ENCODE data around the gene SDHB.

The SDHB gene

DNA sequence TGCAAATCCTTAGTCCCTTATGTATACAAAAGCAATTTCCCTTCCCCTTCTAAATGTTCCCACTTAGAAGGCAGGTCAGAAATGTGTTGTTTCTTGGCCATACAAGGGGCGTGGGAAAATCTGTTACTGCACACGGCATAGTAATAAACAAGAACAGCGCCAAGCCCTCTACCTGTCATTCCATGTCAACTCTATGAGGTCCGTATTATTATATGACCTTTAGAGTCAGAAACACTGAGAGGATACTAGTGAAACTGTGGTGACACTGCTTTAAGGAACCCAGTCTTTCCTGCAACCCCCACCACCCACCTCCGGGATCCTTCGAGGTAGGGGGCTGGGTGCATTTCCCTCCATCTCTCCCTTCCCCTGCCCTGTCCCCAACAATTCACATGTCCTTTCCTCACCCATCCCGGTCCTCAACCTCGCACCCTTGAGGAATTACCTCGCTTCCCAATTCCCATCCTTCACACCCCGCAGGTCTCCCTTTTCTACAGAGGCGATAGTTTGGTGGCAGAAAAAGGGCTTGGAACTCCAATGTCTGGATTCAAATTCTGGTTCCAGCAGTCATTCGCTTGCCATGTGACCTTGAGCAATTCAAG lies 647 bp downstream of the SDHB start:
- peaks cover 6% of the 10 kb centered on the region for H3K27me3 Mint-ChIP-seq
- peak overlapping the region; percentile 96 for H3K27ac Mint-ChIP-seq (ENCODE audit: low read depth)
- H3K36me3 Mint-ChIP-seq (ENCODE audit: insufficient read depth), result peaks cover 26% of the 10 kb centered on the region
- H3K4me3 Mint-ChIP-seq, result peak overlapping the region; percentile 98
- DNase-seq (ENCODE audit: low spot score in 2 of 2) (no peak), ATAC-seq (replicated peaks; ENCODE audit: extremely low read depth, poor library complexity, severe bottlenecking) (no peak)
- H3K9me3 Mint-ChIP-seq, result no peaks in the 10 kb centered on the region
- H3K4me1 Mint-ChIP-seq, result peaks cover 20% of the 10 kb centered on the region

DNA sequence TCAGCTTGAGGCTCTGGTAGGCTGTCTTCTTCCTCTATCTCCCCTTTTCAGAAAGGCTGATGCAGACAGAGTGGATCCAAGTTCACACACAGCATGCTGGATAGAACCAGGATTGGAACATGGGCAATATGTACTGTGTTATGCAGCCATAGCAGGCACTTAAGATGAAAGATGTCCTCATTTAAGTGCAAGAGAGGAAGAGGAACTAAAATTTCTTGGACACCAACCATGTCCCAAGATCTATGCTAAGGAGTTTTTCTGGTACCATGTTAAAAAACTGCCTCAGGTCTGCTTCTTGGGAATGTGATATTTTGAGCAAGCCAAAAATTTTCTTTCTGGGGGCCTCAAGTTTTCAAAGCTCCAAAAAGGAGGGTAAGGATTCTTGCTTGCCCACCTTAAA lies 1.2 kb downstream of the SDHB start:
- Mint-ChIP-seq H3K4me3 (peak overlapping the region; percentile 98), H3K27ac (ENCODE audit: low read depth) (no peak overlapping the region), H3K36me3 (ENCODE audit: insufficient read depth) (peaks cover 28% of the 10 kb centered on the region), H3K9me3 (no peaks in the 10 kb centered on the region), H3K27me3 (peaks cover under 1% of the 10 kb centered on the region), H3K4me1 (peaks cover 25% of the 10 kb centered on the region)
- ATAC-seq (replicated peaks; ENCODE audit: extremely low read depth, poor library complexity, severe bottlenecking) (no peak), DNase-seq (ENCODE audit: low spot score in 2 of 2) (no peak)

DNA sequence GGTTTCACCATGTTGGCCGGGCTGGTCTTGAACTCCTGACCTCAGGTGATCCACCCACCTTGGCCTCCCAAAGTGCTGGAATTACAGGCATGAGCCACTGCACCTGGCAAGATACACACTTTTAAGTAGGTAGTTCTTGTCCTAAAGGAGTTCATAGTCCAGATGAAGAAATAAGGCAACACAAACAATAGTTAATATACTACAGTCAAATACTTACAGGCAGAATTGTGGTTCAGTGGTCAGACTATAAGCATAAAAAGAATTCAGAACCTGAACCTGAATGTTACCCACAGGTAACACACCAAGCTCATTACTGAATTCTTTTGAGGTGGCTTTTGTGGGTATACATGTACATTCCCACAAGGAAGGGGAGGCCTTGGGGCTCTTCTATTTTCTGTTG lies 1.8 kb downstream of the SDHB start:
- ATAC-seq (replicated peaks; ENCODE audit: extremely low read depth, poor library complexity, severe bottlenecking) (no peak), DNase-seq (ENCODE audit: low spot score in 2 of 2) (no peak)
- Mint-ChIP-seq H3K27me3 (no peaks in the 10 kb centered on the region), H3K4me1 (peaks cover 25% of the 10 kb centered on the region), H3K27ac (ENCODE audit: low read depth) (no peak overlapping the region), H3K4me3 (no peak overlapping the region), H3K9me3 (no peaks in the 10 kb centered on the region), H3K36me3 (ENCODE audit: insufficient read depth) (peaks cover 30% of the 10 kb centered on the region)

DNA sequence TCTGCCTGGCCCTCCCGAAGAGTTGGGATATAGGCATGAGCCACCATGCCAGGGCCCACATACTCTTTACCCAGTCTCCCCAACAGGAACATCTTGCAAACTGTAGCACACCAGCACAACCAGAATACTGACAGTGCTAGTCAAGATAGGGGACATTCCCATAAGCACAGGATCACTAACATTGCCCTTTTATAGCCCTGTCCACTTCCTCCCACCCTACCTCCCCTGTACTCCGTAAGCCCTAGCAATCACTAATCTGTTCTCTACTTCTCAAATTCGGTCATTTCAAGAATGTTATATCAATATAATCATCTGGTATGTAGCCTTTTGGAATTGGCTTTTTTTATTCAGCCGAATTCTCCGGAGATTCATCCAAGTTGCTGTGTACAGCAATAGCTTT lies 5.9 kb downstream of the SDHB start:
- DNase-seq (ENCODE audit: low spot score in 2 of 2) (no peak), ATAC-seq (replicated peaks; ENCODE audit: extremely low read depth, poor library complexity, severe bottlenecking) (no peak)
- H3K27me3 Mint-ChIP-seq, result no peaks in the 10 kb centered on the region
- no peaks in the 10 kb centered on the region for H3K9me3 Mint-ChIP-seq
- H3K4me1 Mint-ChIP-seq, result peaks cover 12% of the 10 kb centered on the region
- H3K27ac Mint-ChIP-seq (ENCODE audit: low read depth), result no peak overlapping the region
- H3K36me3 Mint-ChIP-seq (ENCODE audit: insufficient read depth), result peaks cover 38% of the 10 kb centered on the region
- no peak overlapping the region for H3K4me3 Mint-ChIP-seq

DNA sequence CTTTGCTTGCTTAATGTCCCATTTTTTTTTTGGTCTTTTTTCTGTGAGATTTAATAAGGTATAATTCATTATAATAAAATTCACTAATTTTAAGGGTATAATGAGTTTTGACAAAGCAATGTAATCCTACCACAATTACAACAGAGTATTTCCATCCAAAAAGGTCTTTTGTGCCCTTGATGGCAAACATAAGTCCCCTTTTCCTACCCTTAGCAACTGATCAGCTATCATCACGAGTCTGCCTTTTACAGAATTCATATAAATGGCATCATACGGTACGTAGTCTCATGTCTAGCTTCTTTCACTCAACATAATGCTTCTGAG lies 7.5 kb downstream of the SDHB start:
- Mint-ChIP-seq H3K4me1 (peaks cover 10% of the 10 kb centered on the region), H3K9me3 (no peaks in the 10 kb centered on the region), H3K4me3 (no peak overlapping the region), H3K27me3 (no peaks in the 10 kb centered on the region), H3K27ac (ENCODE audit: low read depth) (no peak overlapping the region), H3K36me3 (ENCODE audit: insufficient read depth) (peaks cover 47% of the 10 kb centered on the region)
- no peak for ATAC-seq (replicated peaks; ENCODE audit: extremely low read depth, poor library complexity, severe bottlenecking)
- no peak for DNase-seq (ENCODE audit: low spot score in 2 of 2)

DNA sequence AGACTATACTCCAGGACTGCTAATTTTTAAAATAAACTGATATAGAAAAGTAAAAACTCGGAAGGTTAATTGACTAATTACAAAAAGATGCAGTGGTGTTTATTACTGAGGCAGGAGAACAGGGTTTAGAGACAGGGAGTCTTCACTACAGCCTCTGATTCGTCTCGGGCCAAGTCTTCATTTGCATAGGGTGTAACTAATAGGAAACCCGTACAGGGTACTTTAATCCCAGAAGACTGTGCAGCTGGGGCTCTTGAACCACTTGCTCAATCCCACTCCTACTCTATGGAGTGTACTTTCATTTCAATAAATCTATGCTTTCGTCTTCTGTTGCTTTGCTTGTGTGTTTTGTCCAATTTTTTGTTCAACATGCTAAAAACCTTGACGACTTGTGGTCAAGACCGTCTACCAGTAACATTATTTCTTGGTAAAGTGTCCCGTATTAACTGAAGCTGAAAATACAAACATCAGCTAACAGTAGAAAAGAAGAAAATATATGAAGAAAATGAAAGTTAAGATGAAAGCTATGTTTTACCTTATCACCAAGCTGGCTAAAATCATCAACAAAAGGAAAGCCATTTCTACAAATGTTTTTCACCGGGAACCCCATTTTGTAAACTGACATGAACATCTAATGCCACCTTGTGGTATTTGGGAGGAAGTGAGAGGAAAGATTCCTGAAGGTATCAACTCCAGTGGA lies 8.0 kb downstream of the SDHB start:
- H3K4me3 Mint-ChIP-seq, result no peak overlapping the region
- H3K36me3 Mint-ChIP-seq (ENCODE audit: insufficient read depth), result peaks cover 45% of the 10 kb centered on the region
- no peak for DNase-seq (ENCODE audit: low spot score in 2 of 2)
- no peaks in the 10 kb centered on the region for H3K9me3 Mint-ChIP-seq
- H3K27me3 Mint-ChIP-seq, result no peaks in the 10 kb centered on the region
- H3K4me1 Mint-ChIP-seq, result peaks cover 6% of the 10 kb centered on the region
- no peak for ATAC-seq (replicated peaks; ENCODE audit: extremely low read depth, poor library complexity, severe bottlenecking)
- no peak overlapping the region for H3K27ac Mint-ChIP-seq (ENCODE audit: low read depth)

DNA sequence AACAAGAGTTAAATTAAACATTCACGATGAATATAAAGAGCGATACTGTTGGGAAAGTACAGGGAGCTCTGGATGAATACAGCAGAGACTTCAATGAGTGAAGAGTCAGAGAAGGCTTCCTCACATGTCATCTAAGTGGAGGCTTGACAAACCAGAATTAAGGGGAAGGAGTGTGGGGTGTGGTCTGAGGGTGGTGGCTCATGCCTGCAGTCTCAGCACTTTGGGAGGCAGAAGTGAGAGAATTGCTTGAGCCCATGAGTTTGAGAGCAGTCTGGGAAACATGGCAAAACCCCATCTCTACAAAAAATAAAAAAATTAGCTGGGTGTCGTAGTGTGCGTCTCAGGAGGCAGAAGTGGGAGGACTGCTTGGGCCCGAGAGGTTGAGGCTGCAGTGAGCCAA lies 8.7 kb downstream of the SDHB start:
- H3K27ac Mint-ChIP-seq (ENCODE audit: low read depth), result no peak overlapping the region
- DNase-seq (ENCODE audit: low spot score in 2 of 2), result no peak
- peaks cover 43% of the 10 kb centered on the region for H3K36me3 Mint-ChIP-seq (ENCODE audit: insufficient read depth)
- H3K27me3 Mint-ChIP-seq, result no peaks in the 10 kb centered on the region
- H3K4me3 Mint-ChIP-seq, result no peak overlapping the region
- peaks cover 6% of the 10 kb centered on the region for H3K4me1 Mint-ChIP-seq
- no peak for ATAC-seq (replicated peaks; ENCODE audit: extremely low read depth, poor library complexity, severe bottlenecking)
- H3K9me3 Mint-ChIP-seq, result no peaks in the 10 kb centered on the region

DNA sequence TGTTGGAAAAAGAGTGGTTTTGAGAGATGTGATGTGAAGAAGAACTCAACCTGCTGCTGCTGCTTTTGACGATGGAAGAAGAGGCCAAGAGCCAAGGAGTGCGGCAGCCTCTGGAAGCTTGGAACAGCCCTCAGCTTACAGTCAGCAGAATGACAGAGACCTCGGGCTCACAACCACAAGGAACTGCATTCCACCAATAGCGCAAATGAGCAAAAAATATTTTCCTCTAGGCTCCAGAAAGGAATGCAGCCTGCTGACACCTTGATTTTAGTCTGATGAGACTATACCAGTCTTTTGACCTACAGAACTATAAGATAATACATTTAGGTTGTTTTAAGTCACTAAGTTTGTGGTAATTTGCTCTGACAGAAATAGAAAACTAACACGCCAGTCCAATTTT lies 10.2 kb downstream of the SDHB start:
- H3K4me1 Mint-ChIP-seq, result peaks cover 6% of the 10 kb centered on the region
- no peak overlapping the region for H3K27ac Mint-ChIP-seq (ENCODE audit: low read depth)
- H3K9me3 Mint-ChIP-seq, result no peaks in the 10 kb centered on the region
- H3K36me3 Mint-ChIP-seq (ENCODE audit: insufficient read depth), result peaks cover 42% of the 10 kb centered on the region
- no peak overlapping the region for H3K4me3 Mint-ChIP-seq
- ATAC-seq (replicated peaks; ENCODE audit: extremely low read depth, poor library complexity, severe bottlenecking), result no peak
- H3K27me3 Mint-ChIP-seq, result no peaks in the 10 kb centered on the region
- no peak for DNase-seq (ENCODE audit: low spot score in 2 of 2)

DNA sequence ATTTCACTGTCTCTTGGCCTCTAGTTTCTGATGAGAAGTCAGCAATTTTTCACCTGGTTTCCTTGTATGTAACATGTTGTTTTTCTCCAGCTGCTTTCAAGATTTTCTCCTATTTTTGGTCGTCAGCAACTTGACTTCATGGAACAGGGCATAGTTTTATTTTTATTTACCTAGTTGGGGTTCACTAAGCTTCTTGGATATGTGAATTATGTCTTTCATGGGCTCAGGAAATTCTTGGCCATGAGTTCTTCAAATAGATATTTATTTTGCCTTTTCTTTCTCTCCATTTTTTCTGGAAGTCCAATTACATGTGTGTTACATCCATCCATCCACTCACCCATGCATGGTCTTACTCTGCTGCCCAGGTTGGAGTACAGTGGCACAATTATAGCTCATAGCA lies 13.7 kb downstream of the SDHB start:
- ATAC-seq (replicated peaks; ENCODE audit: extremely low read depth, poor library complexity, severe bottlenecking), result no peak
- no peak for DNase-seq (ENCODE audit: low spot score in 2 of 2)
- H3K9me3 Mint-ChIP-seq, result no peaks in the 10 kb centered on the region
- peaks cover 44% of the 10 kb centered on the region for H3K36me3 Mint-ChIP-seq (ENCODE audit: insufficient read depth)
- no peak overlapping the region for H3K27ac Mint-ChIP-seq (ENCODE audit: low read depth)
- H3K4me1 Mint-ChIP-seq, result peaks cover 6% of the 10 kb centered on the region
- no peak overlapping the region for H3K4me3 Mint-ChIP-seq
- no peaks in the 10 kb centered on the region for H3K27me3 Mint-ChIP-seq

DNA sequence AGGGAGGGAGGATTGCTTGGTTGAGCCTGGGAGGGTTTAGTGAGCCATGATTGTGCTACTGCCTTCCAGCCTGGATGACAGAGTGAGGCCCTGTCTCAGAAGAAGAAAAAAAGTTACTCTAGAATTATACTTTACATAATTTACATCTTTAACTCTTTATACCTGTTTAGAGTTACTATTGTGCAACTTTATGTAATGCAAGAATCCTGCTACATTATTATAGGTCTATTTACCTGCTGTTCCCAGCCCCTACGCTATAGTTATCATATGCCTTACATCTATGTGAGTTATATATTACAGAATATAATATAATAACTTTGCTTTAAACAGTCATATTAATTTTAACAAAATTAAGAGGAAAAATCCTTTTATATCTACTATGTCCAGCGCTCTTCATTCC lies 14.3 kb downstream of the SDHB start:
- no peaks in the 10 kb centered on the region for H3K27me3 Mint-ChIP-seq
- ATAC-seq (replicated peaks; ENCODE audit: extremely low read depth, poor library complexity, severe bottlenecking) (no peak), DNase-seq (ENCODE audit: low spot score in 2 of 2) (no peak)
- H3K4me1 Mint-ChIP-seq, result peaks cover 6% of the 10 kb centered on the region
- no peak overlapping the region for H3K27ac Mint-ChIP-seq (ENCODE audit: low read depth)
- no peak overlapping the region for H3K4me3 Mint-ChIP-seq
- peaks cover 44% of the 10 kb centered on the region for H3K36me3 Mint-ChIP-seq (ENCODE audit: insufficient read depth)
- H3K9me3 Mint-ChIP-seq, result no peaks in the 10 kb centered on the region

DNA sequence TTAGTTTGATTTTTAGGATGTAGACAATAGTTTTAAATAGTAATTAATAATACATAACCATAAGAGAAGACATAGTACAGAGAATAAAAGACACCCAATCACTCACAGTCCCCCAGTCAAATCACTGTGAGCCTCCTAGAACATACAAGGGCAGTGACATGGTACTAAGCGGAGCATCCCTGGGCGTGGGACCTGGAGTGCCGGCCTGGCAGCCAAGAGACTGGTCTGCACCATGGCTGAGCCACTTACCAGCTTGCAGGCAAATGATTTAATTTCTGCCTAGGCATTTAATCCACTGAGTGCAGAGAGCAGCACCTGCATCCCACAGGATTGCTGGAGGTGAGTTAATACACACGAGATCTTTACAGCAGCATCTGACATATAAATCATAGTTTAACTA lies 20.4 kb downstream of the SDHB start:
- Mint-ChIP-seq H3K4me3 (no peak overlapping the region), H3K4me1 (peaks cover 4% of the 10 kb centered on the region), H3K9me3 (no peaks in the 10 kb centered on the region), H3K27ac (ENCODE audit: low read depth) (no peak overlapping the region), H3K27me3 (no peaks in the 10 kb centered on the region), H3K36me3 (ENCODE audit: insufficient read depth) (peaks cover 34% of the 10 kb centered on the region)
- DNase-seq (ENCODE audit: low spot score in 2 of 2) (no peak), ATAC-seq (replicated peaks; ENCODE audit: extremely low read depth, poor library complexity, severe bottlenecking) (no peak)

DNA sequence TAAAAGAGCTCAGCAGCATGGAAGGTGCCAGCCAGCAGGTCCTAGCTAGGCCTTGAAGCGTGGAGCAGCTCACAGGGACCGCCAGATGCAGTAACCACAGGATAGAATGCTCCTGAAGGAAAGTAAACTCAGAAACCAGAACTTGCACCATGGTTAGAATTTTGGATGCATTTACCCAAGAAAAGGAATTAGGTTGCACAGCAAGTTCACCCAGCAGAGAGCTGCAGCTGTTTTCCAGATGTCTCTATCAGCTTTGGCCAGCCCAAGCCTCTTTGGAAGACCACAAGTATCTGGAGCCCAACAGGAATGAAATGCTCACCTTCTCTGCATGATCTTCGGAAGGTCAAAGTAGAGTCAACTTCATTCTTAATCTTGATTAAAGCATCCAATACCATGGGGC lies 21.1 kb downstream of the SDHB start:
- no peak overlapping the region for H3K4me3 Mint-ChIP-seq
- DNase-seq (ENCODE audit: low spot score in 2 of 2), result no peak
- no peaks in the 10 kb centered on the region for H3K27me3 Mint-ChIP-seq
- peaks cover 34% of the 10 kb centered on the region for H3K36me3 Mint-ChIP-seq (ENCODE audit: insufficient read depth)
- H3K9me3 Mint-ChIP-seq, result no peaks in the 10 kb centered on the region
- H3K4me1 Mint-ChIP-seq, result no peaks in the 10 kb centered on the region
- H3K27ac Mint-ChIP-seq (ENCODE audit: low read depth), result no peak overlapping the region
- ATAC-seq (replicated peaks; ENCODE audit: extremely low read depth, poor library complexity, severe bottlenecking), result no peak

DNA sequence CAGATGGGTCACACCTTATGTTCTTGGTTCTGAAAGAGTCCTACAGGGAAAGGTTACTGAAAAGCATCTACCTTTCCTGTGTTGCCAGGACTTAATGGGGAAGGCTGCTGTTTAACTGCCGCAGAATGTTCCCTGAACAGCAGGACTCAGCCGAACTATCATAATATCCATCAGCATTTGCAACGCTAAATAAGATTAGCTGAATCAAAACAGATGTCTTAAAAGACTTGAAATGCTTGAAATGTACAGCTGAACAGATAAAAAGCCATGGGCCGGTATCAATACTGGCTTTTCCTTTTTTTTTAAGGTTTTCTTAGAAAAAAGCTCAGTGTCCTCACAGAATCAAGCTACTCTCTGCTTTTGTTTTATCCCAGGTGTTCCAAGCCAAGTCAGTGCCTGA lies 22.4 kb downstream of the SDHB start:
- Mint-ChIP-seq H3K27me3 (no peaks in the 10 kb centered on the region), H3K4me1 (no peaks in the 10 kb centered on the region), H3K9me3 (no peaks in the 10 kb centered on the region), H3K27ac (ENCODE audit: low read depth) (no peak overlapping the region), H3K36me3 (ENCODE audit: insufficient read depth) (peaks cover 43% of the 10 kb centered on the region), H3K4me3 (no peak overlapping the region)
- no peak for ATAC-seq (replicated peaks; ENCODE audit: extremely low read depth, poor library complexity, severe bottlenecking)
- DNase-seq (ENCODE audit: low spot score in 2 of 2), result no peak

Measured in central memory CD8-positive, alpha-beta T cell (primary cell).